Measurements from ENCODE around the gene VOPP1.

The VOPP1 gene

GRCh38 chr7:55486192-55486590 lies 86.1 kb downstream of the VOPP1 start:
- Histone ChIP-seq H3K36me3 (ENCODE audit: insufficient read depth, insufficient read length, low read length) (peaks cover 57% of the 10 kb centered on the region), H3K4me3 (ENCODE audit: insufficient read length, low read depth) (no peak overlapping the region), H3K4me1 (ENCODE audit: insufficient read depth, insufficient read length) (peaks cover 3% of the 10 kb centered on the region), H3K9me3 (ENCODE audit: insufficient read depth, low read length) (no peaks in the 10 kb centered on the region), H3K9ac (ENCODE audit: insufficient read length, low read depth) (no peak overlapping the region), H3K27me3 (ENCODE audit: insufficient read depth, insufficient read length) (no peaks in the 10 kb centered on the region)
- no peak for TF ChIP-seq SUZ12 (IDR thresholded peaks at IDR 0.05; ENCODE audit: extremely low read depth, insufficient read depth, insufficient read length)
- no peak for DNase-seq (ENCODE audit: low read depth, low spot score)

GRCh38 chr7:55485501-55486191 lies 86.7 kb downstream of the VOPP1 start:
- H3K4me3 ChIP-seq (ENCODE audit: insufficient read length, low read depth) = no peak overlapping the region
- TF ChIP-seq ZNF274 (IDR thresholded peaks at IDR 0.05; ENCODE audit: low read depth, low read length) (no peak), SUZ12 (IDR thresholded peaks at IDR 0.05; ENCODE audit: extremely low read depth, insufficient read depth, insufficient read length) (no peak), YY1 (IDR thresholded peaks at IDR 0.05; ENCODE audit: insufficient read depth, insufficient read length) (no peak)
- peaks cover 5% of the 10 kb centered on the region for H3K4me1 ChIP-seq (ENCODE audit: insufficient read depth, insufficient read length)

DNA sequence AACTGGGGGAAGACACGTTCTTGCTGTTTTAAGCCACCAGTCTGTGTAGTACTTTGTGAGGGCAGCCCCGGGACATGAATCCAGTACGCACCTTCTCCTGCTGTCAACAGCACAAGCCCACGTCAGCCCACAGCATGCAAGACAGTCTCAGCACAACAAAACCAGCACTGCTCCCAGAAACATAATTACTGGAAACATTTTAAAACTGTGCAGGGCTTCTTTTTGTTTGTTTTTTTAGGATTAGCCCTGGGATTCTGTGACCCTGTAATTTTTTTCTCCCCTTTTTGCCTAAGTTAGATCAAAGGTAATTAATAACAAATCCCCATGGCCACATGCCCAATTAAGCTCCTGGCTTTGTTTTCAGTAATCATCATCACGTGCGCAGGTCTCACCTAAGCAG lies 87.5 kb downstream of the VOPP1 start:
- Histone ChIP-seq H3K36me3 (ENCODE audit: insufficient read depth, insufficient read length, low read length) (peaks cover 48% of the 10 kb centered on the region), H3K4me3 (ENCODE audit: insufficient read length, low read depth) (no peak overlapping the region), H3K9me3 (ENCODE audit: insufficient read depth, low read length) (no peaks in the 10 kb centered on the region), H3K27me3 (ENCODE audit: insufficient read depth, insufficient read length) (no peaks in the 10 kb centered on the region), H3K4me1 (ENCODE audit: insufficient read depth, insufficient read length) (peaks cover 5% of the 10 kb centered on the region), H3K9ac (ENCODE audit: insufficient read length, low read depth) (no peak overlapping the region)
- DNase-seq (ENCODE audit: low read depth, low spot score) = no peak
- TF ChIP-seq ZNF274 (IDR thresholded peaks at IDR 0.05; ENCODE audit: low read depth, low read length) (no peak), YY1 (IDR thresholded peaks at IDR 0.05; ENCODE audit: insufficient read depth, insufficient read length) (no peak), SUZ12 (IDR thresholded peaks at IDR 0.05; ENCODE audit: extremely low read depth, insufficient read depth, insufficient read length) (no peak)

More at GRCh38 chr7:55485501-55486191, 86.7 kb downstream of the VOPP1 start:
- Histone ChIP-seq H3K9ac (ENCODE audit: insufficient read length, low read depth) (no peak overlapping the region), H3K9me3 (ENCODE audit: insufficient read depth, low read length) (no peaks in the 10 kb centered on the region), H3K27me3 (ENCODE audit: insufficient read depth, insufficient read length) (no peaks in the 10 kb centered on the region), H3K36me3 (ENCODE audit: insufficient read depth, insufficient read length, low read length) (peaks cover 56% of the 10 kb centered on the region)
- DNase-seq (ENCODE audit: low read depth, low spot score) = no peak

DNA sequence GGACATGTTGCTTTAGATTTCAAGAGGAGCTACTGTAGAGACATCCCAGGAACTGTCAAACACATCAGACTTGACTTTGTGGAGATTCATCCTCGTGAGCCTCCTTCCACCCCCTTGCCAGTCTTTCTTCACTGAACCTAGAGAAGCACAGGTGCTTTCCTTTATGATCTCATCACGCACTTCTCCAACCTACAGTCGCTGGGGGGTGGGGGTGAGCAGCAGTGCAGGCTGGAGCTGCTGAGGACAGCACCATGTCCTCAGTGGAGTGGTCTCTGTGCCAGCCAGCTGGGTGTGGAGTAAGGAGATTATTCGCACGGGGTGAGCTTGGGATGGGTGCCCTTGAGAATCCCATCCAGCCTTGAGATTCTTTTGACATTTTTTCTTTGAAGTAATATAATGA lies 88.1 kb downstream of the VOPP1 start:
- DNase-seq (ENCODE audit: low read depth, low spot score) = no peak
- H3K36me3 ChIP-seq (ENCODE audit: insufficient read depth, insufficient read length, low read length) = peaks cover 42% of the 10 kb centered on the region

GRCh38 chr7:55483046-55483445 lies 89.3 kb downstream of the VOPP1 start:
- no peak overlapping the region for H3K4me3 ChIP-seq (ENCODE audit: insufficient read length, low read depth)
- DNase-seq (ENCODE audit: low read depth, low spot score) = no peak
- H3K36me3 ChIP-seq (ENCODE audit: insufficient read depth, insufficient read length, low read length) = peaks cover 34% of the 10 kb centered on the region
- no peak overlapping the region for H3K9ac ChIP-seq (ENCODE audit: insufficient read length, low read depth)
- peaks cover 5% of the 10 kb centered on the region for H3K4me1 ChIP-seq (ENCODE audit: insufficient read depth, insufficient read length)
- H3K27me3 ChIP-seq (ENCODE audit: insufficient read depth, insufficient read length) = no peaks in the 10 kb centered on the region
- H3K9me3 ChIP-seq (ENCODE audit: insufficient read depth, low read length) = no peaks in the 10 kb centered on the region
- TF ChIP-seq YY1 (IDR thresholded peaks at IDR 0.05; ENCODE audit: insufficient read depth, insufficient read length) (no peak), ZNF274 (IDR thresholded peaks at IDR 0.05; ENCODE audit: low read depth, low read length) (no peak), SUZ12 (IDR thresholded peaks at IDR 0.05; ENCODE audit: extremely low read depth, insufficient read depth, insufficient read length) (no peak)

More for the DNA sequence above, 88.1 kb downstream of the VOPP1 start:
- H3K4me3 ChIP-seq (ENCODE audit: insufficient read length, low read depth) = no peak overlapping the region
- H3K4me1 ChIP-seq (ENCODE audit: insufficient read depth, insufficient read length) = peaks cover 5% of the 10 kb centered on the region
- no peaks in the 10 kb centered on the region for H3K27me3 ChIP-seq (ENCODE audit: insufficient read depth, insufficient read length)
- no peak overlapping the region for H3K9ac ChIP-seq (ENCODE audit: insufficient read length, low read depth)
- no peak for TF ChIP-seq YY1 (IDR thresholded peaks at IDR 0.05; ENCODE audit: insufficient read depth, insufficient read length)
- no peaks in the 10 kb centered on the region for H3K9me3 ChIP-seq (ENCODE audit: insufficient read depth, low read length)

DNA sequence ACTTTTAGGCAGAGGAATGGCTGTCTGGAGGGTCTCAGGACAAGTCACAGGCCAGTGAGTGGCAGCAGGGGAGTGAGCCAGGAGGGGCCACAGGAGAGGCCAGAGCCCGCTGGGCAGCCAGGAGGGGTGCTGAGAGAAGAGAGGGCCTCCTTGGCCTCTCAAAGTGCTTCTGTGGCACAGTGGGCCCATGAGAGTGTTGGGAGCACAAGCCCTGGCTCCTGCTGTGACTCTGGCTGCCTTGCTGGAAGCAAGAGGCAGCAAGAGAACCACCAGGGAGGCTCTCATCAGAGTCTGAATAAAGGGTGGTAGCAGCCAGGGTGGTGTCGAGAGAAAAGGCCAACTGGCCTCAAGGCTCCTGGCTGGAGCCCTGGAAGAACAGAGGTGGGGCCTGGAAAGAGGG lies 91.1 kb downstream of the VOPP1 start:
- Histone ChIP-seq H3K9me3 (ENCODE audit: insufficient read depth, low read length) (no peaks in the 10 kb centered on the region), H3K9ac (ENCODE audit: insufficient read length, low read depth) (no peak overlapping the region), H3K36me3 (ENCODE audit: insufficient read depth, insufficient read length, low read length) (peaks cover 43% of the 10 kb centered on the region), H3K4me1 (ENCODE audit: insufficient read depth, insufficient read length) (peaks cover 8% of the 10 kb centered on the region), H3K27me3 (ENCODE audit: insufficient read depth, insufficient read length) (no peaks in the 10 kb centered on the region), H3K4me3 (ENCODE audit: insufficient read length, low read depth) (no peak overlapping the region)
- no peak for DNase-seq (ENCODE audit: low read depth, low spot score)
- no peak for TF ChIP-seq ZNF274 (IDR thresholded peaks at IDR 0.05; ENCODE audit: low read depth, low read length)
- no peak for TF ChIP-seq SUZ12 (IDR thresholded peaks at IDR 0.05; ENCODE audit: extremely low read depth, insufficient read depth, insufficient read length)
- no peak for TF ChIP-seq YY1 (IDR thresholded peaks at IDR 0.05; ENCODE audit: insufficient read depth, insufficient read length)

DNA sequence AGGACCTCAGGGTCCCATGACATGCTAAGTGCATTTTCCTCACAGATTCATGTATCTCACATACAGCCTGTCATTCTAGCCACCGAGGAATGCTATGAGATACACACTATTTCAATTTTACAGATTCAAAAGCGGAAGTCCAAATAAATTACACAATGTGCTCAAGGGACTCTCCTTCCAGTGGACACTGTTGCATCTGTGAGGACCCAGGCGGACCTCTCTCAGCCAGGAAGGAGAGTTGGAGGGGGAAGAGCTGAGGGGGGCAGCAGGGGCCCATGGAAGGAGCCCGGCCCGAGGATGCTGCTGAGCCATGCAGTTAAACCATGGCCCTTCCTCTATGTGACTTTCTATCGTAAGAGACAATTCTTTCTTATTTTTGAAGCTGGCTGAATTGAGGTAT lies 93.6 kb downstream of the VOPP1 start:
- H3K9me3 ChIP-seq (ENCODE audit: insufficient read depth, low read length) = no peaks in the 10 kb centered on the region
- peaks cover 47% of the 10 kb centered on the region for H3K36me3 ChIP-seq (ENCODE audit: insufficient read depth, insufficient read length, low read length)
- DNase-seq (ENCODE audit: low read depth, low spot score) = no peak
- peaks cover 11% of the 10 kb centered on the region for H3K4me1 ChIP-seq (ENCODE audit: insufficient read depth, insufficient read length)
- H3K4me3 ChIP-seq (ENCODE audit: insufficient read length, low read depth) = no peak overlapping the region
- no peak overlapping the region for H3K9ac ChIP-seq (ENCODE audit: insufficient read length, low read depth)
- TF ChIP-seq YY1 (IDR thresholded peaks at IDR 0.05; ENCODE audit: insufficient read depth, insufficient read length) (no peak), SUZ12 (IDR thresholded peaks at IDR 0.05; ENCODE audit: extremely low read depth, insufficient read depth, insufficient read length) (no peak), ZNF274 (IDR thresholded peaks at IDR 0.05; ENCODE audit: low read depth, low read length) (no peak)
- H3K27me3 ChIP-seq (ENCODE audit: insufficient read depth, insufficient read length) = no peaks in the 10 kb centered on the region

All from NT2/D1 (cell line).